ENCODE measurements around the gene VAV3.

VAV3 gene

GRCh38 chr1:107830526-107830925 is 134.5 kb downstream of the VAV3 start:
- in situ Hi-C loops (cut with MboI; ENCODE audit: low sequenced_read_pairs, unreplicated experiment) = no loop called here
- no peak for TF ChIP-seq CTCF (IDR thresholded peaks at IDR 0.05; ENCODE audit: borderline replicate concordance, control extremely low read depth, extremely low read depth, insufficient read depth, missing control alignments)
- no peak for DNase-seq (ENCODE audit: low spot score)

GRCh38 chr1:107830075-107830474 is 134.9 kb downstream of the VAV3 start:
- no peak for DNase-seq (ENCODE audit: low spot score)
- in situ Hi-C loops (cut with MboI; ENCODE audit: low sequenced_read_pairs, unreplicated experiment) = no loop called here
- TF ChIP-seq CTCF (IDR thresholded peaks at IDR 0.05; ENCODE audit: borderline replicate concordance, control extremely low read depth, extremely low read depth, insufficient read depth, missing control alignments) = no peak

- in situ Hi-C loops (cut with MboI; ENCODE audit: low sequenced_read_pairs, unreplicated experiment) = no loop called here
- TF ChIP-seq CTCF (IDR thresholded peaks at IDR 0.05; ENCODE audit: borderline replicate concordance, control extremely low read depth, extremely low read depth, insufficient read depth, missing control alignments) = no peak
- DNase-seq (ENCODE audit: low spot score) = no peak
Measured at GRCh38 chr1:107829036-107829770, 135.8 kb downstream of the VAV3 start.

GRCh38 chr1:107824946-107825345 is 140.0 kb downstream of the VAV3 start:
- in situ Hi-C loops (cut with MboI; ENCODE audit: low sequenced_read_pairs, unreplicated experiment) = no loop called here
- no peak for DNase-seq (ENCODE audit: low spot score)
- no peak for TF ChIP-seq CTCF (IDR thresholded peaks at IDR 0.05; ENCODE audit: borderline replicate concordance, control extremely low read depth, extremely low read depth, insufficient read depth, missing control alignments)

GRCh38 chr1:107821340-107821739 is 143.6 kb downstream of the VAV3 start:
- DNase-seq (ENCODE audit: low spot score) = no peak
- TF ChIP-seq CTCF (IDR thresholded peaks at IDR 0.05; ENCODE audit: borderline replicate concordance, control extremely low read depth, extremely low read depth, insufficient read depth, missing control alignments) = no peak
- in situ Hi-C loops (cut with MboI; ENCODE audit: low sequenced_read_pairs, unreplicated experiment) = no loop called here

GRCh38 chr1:107820801-107821200 is 144.2 kb downstream of the VAV3 start:
- in situ Hi-C loops (cut with MboI; ENCODE audit: low sequenced_read_pairs, unreplicated experiment) = no loop called here
- no peak for TF ChIP-seq CTCF (IDR thresholded peaks at IDR 0.05; ENCODE audit: borderline replicate concordance, control extremely low read depth, extremely low read depth, insufficient read depth, missing control alignments)
- DNase-seq (ENCODE audit: low spot score) = no peak

Data from GM13976 (cell line).